ENCODE results near the gene ANKRD12. TPM values are rescaled to one million over a fixed set of nuclear protein-coding genes. Genes with fewer than 3 reads are reported as not detected.

ANKRD12 gene
- polyA plus RNA-seq, 1 donor (not counting 4 experiments of a cell fraction or from before 2014, with no cell fraction given) = 8.0 TPM

DNA sequence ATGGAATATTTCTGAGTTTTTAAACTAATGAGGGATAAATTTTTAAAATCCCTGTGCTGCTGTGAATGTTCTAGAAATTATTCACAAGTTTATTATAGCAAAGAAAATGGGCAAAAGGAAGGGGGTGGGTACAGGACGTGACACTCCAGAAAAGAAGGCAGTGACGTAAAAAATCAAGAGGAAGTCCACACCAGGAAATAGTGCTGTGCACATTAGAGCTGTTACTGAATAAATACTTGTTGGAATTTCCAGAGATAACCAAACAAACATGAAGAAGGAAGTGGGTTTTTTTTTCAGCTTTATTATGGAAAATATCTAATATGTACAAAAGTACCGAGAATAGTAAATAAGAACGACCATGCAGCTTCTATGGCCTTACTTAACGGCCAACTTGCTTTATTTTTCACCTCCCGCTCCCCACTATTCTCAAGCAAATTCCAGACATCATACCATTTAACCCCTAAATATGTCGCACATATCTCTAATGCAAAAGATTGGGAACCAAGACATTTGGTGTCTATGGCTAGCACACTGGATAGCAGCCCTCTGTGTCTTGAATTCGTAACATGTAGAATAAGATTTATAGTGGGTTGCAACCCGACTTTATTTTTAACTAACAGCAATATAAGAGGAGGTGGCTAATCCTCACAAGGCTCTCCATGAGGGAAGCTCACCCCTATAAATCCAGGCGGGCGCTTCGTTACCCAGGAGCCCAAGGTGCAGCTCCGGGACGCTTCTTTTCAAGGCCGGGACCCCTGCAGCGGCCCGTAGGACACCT is 34.7 kb upstream of the ANKRD12 start:
- peak overlapping the region; percentile 54 to 93 (median 91) for H3K4me3 ChIP-seq (ENCODE audit: control insufficient read depth in 2 of 3, extremely low read depth in 1 of 3, insufficient read depth in 2 of 3, low read depth in 1 of 3, low read length in 3 of 3)
- H3K36me3 ChIP-seq (ENCODE audit: control insufficient read depth in 2 of 2, extremely low read depth in 1 of 2, insufficient read depth in 2 of 2, low read length in 2 of 2) = no peaks in the 10 kb centered on the region
- peaks cover 36% of the 10 kb centered on the region for H3K4me1 ChIP-seq (ENCODE audit: control insufficient read depth, extremely low read depth, insufficient read depth, low read length)
- H4K20me1 ChIP-seq (ENCODE audit: control insufficient read depth, extremely low read depth, insufficient read depth, low read length) = peaks cover 2% of the 10 kb centered on the region
- H3K4me2 ChIP-seq (ENCODE audit: control insufficient read depth, extremely low read depth, insufficient read depth, low read depth, low read length) = peak overlapping the region; percentile 93
- no peaks in the 10 kb centered on the region for H3K9me3 ChIP-seq (ENCODE audit: control insufficient read depth, low read depth, low read length)
- DNase-seq (ENCODE audit: low read depth, low spot score) = no peak
- no peaks in the 10 kb centered on the region for H3K9me1 ChIP-seq (ENCODE audit: control insufficient read depth, extremely low read depth, insufficient read depth, low read length)
- H3K9ac ChIP-seq (ENCODE audit: control insufficient read depth, extremely low read depth, insufficient read depth, low read length) = peak overlapping the region; percentile 95
- dilution Hi-C loops (cut with MboI; ENCODE audit: extremely low pct_ligation_motif_present, low sequenced_read_pairs) = no loop called here
- H3K79me2 ChIP-seq (ENCODE audit: control insufficient read depth, insufficient read depth, low read length) = peaks cover 46% of the 10 kb centered on the region
- TF ChIP-seq EZH2 (IDR thresholded peaks at IDR 0.05; ENCODE audit: low read length) (no peak), CTCF (optimal IDR thresholded peaks at IDR 0.05 in 1 of 3, IDR thresholded peaks at IDR 0.05 in 1 of 3, conservative IDR thresholded peaks at IDR 0.05 in 1 of 3; ENCODE audit: extremely low read depth in 1 of 3, insufficient read depth in 2 of 3, low read length in 3 of 3) (no peak)
- peak overlapping the region; percentile 93 for H3K27ac ChIP-seq (ENCODE audit: control insufficient read depth, insufficient read depth, low read length)
- peak overlapping the region; percentile 43 for H2AFZ ChIP-seq (ENCODE audit: control insufficient read depth, low read length)
- peak; percentile 44 for FAIRE-seq
- H3K27me3 ChIP-seq (ENCODE audit: control insufficient read depth, extremely low read depth, insufficient read depth, low read length) = no peaks in the 10 kb centered on the region

GRCh38 chr18:9102508-9103375 is 33.8 kb upstream of the ANKRD12 start, which contains the start of gene NDUFV2:
NDUFV2 (plus strand) TSS chr18:9102699; CDS start chr18:9102744, 45 bp downstream.
- no peaks in the 10 kb centered on the region for H3K27me3 ChIP-seq (ENCODE audit: control insufficient read depth, extremely low read depth, insufficient read depth, low read length)
- TF ChIP-seq CTCF (optimal IDR thresholded peaks at IDR 0.05 in 1 of 3, IDR thresholded peaks at IDR 0.05 in 1 of 3, conservative IDR thresholded peaks at IDR 0.05 in 1 of 3; ENCODE audit: extremely low read depth in 1 of 3, insufficient read depth in 2 of 3, low read length in 3 of 3) (no peak), EZH2 (IDR thresholded peaks at IDR 0.05; ENCODE audit: low read length) (no peak)
- peaks cover 54% of the 10 kb centered on the region for H3K79me2 ChIP-seq (ENCODE audit: control insufficient read depth, insufficient read depth, low read length)
- H3K9me3 ChIP-seq (ENCODE audit: control insufficient read depth, low read depth, low read length) = no peaks in the 10 kb centered on the region
- peak within 1 kb of the TSS; percentile 93 for H3K27ac ChIP-seq (ENCODE audit: control insufficient read depth, insufficient read depth, low read length)
- DNase-seq (ENCODE audit: low read depth, low spot score) = no peak
- H3K4me1 ChIP-seq (ENCODE audit: control insufficient read depth, extremely low read depth, insufficient read depth, low read length) = peaks cover 33% of the 10 kb centered on the region
- no peaks in the 10 kb centered on the region for H3K9me1 ChIP-seq (ENCODE audit: control insufficient read depth, extremely low read depth, insufficient read depth, low read length)
- peak within 1 kb of the TSS; percentile 97 for H3K4me2 ChIP-seq (ENCODE audit: control insufficient read depth, extremely low read depth, insufficient read depth, low read depth, low read length)
- no peak for FAIRE-seq
- peak within 1 kb of the TSS; percentile 49 for H2AFZ ChIP-seq (ENCODE audit: control insufficient read depth, low read length)
- dilution Hi-C loops (cut with MboI; ENCODE audit: extremely low pct_ligation_motif_present, low sequenced_read_pairs) = no loop called here
- H3K36me3 ChIP-seq (ENCODE audit: control insufficient read depth in 2 of 2, extremely low read depth in 1 of 2, insufficient read depth in 2 of 2, low read length in 2 of 2) = no peaks in the 10 kb centered on the region
- peak within 1 kb of the TSS; percentile 54 to 96 (median 93) for H3K4me3 ChIP-seq (ENCODE audit: control insufficient read depth in 2 of 3, extremely low read depth in 1 of 3, insufficient read depth in 2 of 3, low read depth in 1 of 3, low read length in 3 of 3)
- H3K9ac ChIP-seq (ENCODE audit: control insufficient read depth, extremely low read depth, insufficient read depth, low read length) = peak within 1 kb of the TSS; percentile 95
- H4K20me1 ChIP-seq (ENCODE audit: control insufficient read depth, extremely low read depth, insufficient read depth, low read length) = peaks cover 2% of the 10 kb centered on the region
